Inferior parietal cortex (tissue), 1 donor: ENCODE data around the gene DUT.

Experiments
- DNase-seq: peaks from one replicate; pipeline ENCODE4 v3.0.0-alpha.2; 2016; ENCODE audit errors: extremely low spot score

The DUT gene

DNA sequence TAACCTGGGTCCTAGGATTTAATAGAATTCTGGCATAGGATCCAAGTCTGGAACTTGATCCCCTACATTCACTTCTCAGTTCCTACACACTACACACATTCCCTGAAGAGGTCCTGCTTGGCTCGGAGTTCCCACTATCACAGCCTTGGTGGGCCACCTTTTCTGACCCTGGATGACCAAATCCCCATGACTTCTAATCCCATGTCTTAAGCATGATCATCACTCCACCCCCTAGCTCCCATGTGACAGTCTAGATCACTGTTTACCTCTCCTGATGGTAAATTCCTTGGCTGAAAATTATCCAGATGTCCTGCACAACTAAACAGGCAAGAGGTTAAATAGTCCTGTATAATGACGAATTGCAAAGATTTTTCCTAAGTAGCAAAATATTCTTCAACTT is 40.3 kb downstream of the DUT start:
- no peak for DNase-seq

DNA sequence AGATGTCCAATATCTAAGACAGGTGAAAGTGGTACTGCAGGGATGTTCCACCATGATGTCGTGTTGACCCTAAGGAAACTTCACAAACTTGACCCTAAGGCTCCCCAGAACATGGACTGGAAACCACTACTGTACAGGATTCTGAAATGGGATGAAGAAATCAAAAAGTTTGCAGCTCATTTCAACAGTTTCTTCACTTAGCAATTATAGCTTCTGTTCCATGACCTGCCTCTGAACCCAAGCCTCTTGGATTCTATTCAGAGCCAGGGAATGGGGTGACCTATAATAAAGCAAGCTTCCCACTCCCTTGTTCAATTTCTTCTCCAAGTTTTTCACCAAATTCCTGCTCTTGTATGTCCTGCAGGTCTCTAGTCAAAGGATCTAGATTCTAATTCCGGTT is 40.7 kb downstream of the DUT start:
- no peak for DNase-seq

DNA sequence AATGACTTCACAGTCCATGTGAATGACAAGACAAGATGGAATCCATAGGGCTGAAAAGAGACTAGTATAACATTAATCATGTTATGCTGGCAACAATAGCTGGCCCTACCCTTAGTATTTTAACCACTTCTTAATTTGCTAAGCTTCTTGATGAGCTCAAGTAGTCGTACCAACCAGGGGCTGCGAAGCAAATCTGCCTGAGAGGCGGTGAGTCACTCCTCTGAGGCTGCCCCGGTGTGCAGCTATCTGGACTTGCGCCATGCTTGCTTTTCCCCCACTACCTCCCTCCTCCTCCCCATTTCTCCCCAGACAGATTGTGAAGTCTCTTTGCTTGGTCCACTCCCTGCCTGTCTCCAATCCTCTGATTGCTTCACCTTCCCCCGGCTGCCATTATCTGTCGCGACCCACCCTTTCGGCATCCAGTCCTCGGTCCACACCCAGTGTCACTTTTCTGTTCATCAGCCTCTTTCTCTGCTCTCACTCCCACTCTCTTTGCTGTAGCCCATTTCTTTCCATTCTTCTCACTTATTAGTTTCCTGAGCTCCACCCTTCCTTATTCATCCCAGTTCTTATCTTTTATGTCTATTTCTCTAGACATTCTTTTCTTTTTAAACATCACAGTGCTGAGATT is 42.7 kb downstream of the DUT start:
- no peak for DNase-seq

DNA sequence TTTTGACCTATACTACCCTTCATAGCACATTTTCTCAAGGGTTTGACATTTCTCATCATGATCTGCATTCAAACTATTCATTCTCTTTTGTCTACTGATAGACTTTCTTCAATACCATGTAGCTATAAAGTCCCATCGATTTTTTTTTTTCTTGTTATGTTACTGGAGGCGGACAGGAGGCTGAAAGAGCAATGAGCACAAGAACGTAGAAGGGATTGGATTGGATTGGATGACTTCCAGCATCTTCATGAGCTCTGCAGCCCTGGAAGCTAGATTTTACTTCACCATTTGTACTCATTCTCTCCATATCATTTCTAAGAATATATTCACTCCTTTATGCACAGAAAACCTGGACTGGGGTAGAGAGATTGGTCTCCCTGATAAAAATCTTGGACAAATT is 43.2 kb downstream of the DUT start:
- no peak for DNase-seq

DNA sequence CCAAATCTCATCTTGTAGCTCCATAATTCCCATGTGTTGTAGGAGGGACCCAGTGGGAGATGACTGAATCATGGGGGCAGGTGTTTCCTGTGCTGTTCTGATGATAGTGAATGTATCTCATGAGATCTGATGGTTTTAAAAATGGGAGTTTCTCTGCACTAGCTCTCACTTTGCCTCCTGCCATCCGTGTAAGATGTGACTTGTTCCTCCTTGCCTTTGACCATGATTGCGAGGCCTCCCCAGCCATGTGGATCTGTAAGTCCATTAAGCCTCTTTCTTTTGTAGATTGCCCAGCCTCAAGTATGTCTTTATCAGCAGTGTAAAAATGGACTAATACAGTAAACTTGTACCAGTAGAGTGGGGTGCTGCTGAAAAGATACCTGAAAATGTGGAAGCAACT is 44.5 kb downstream of the DUT start:
- no peak for DNase-seq

DNA sequence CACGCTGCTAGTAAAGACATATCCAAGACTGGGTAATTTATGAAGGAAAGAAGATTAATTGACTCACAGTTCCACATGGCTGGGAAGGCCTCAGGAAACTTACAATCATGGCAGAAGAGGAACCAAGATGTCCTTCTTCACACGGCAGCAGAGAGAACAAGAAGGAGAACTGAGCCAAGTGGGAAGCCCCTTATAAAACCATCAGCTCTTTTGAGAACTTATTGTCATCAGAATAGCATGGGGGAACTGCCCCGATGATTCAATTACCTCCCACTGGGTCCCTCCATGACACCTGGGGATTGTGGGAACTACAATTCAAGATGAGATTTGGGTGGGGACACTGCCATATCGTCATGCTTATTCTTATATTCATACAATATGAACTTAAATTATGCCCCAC is 49.0 kb downstream of the DUT start:
- DNase-seq, result no peak

DNA sequence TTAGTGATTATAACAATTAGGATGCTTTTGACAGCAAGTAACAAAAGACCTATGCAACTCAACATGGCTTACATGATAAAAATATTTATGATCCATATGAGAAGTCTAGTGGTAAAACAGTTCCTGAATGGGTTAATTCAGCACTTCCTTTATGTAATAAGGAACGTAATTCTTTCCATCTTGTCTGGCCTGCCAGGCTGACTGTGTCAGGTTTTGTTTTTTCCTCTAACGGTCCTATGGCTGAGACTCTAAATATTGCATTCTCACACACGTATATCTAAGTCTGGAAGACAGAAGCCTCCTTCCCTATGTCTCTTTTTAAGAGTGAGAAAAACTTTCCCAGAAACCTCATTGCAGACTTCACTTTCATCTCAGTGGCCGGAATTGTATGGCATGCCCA is 50.6 kb downstream of the DUT start:
- DNase-seq, result no peak

DNA sequence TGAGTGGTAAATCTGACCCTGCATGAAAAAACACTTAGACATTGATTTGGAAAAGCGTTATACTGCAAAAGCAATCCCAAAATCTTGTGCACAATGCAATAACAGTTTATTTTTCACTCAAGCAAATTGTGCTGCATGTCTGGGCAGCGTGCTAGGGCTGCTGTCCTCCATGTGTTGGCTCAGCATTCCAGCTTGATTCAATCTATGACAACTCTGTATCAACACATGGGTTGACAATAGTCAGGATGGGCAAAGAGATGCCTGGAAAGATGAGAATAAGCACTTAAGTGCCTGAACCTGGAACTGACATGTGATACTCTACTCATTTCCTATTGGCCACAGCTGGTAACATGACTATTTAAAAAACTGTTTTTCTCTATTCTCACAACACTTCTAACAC is 51.8 kb downstream of the DUT start:
- no peak for DNase-seq

DNA sequence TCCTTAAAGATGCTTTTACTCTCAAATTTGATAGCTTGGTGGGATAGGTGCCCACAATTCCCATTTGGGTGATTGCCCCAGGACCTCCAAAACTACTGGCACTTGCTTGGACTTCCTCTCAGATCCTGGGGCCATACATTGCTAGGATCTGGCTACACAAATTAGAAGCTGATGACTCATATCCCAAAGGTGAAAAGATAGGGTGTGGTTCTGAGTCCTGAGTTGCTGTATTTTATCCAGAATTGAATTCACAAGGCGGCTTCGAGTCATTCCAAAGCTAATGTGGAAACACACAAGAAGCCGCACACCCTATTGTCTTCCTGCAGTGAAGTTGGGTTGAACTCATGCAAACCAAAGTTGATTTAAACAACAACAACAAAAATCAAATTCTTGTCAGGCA is 53.4 kb downstream of the DUT start:
- no peak for DNase-seq

DNA sequence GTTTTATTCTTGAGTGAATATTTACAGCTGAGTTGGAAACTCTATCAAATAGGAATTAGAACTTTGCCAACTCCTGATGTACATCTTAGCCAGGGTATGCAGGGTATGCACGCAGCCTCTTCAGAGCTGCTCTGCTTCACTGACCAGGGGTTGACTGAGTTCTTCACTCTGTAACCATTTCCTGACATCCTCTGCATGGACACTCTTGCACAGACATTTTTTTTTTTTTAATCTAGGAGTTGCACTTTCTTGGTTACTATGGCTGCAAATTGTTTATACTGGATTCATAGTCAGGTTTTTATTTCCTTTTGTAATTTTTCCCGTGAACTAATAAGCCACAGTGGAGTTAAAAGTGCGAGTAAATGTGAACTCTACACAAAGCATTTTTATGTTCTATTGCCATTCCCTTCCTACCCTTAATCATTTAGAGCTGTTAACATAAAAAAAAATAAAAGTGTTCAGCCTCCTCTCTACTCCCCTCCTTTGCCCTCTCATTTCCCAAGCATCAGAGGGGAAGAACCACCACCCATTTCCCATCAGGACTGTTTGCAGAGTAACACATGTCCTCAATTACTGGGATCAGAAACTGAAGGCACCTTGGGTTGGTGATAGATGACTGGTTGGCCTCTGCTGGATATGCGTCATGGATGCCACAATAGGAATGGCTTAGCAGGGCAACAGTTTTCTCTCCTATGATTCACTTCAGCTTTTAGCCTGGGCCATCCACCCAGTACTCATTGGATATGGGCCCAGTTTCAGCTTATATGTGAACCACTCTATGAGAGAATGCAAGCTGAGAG is 54.0 kb downstream of the DUT start:
- DNase-seq, result no peak

DNA sequence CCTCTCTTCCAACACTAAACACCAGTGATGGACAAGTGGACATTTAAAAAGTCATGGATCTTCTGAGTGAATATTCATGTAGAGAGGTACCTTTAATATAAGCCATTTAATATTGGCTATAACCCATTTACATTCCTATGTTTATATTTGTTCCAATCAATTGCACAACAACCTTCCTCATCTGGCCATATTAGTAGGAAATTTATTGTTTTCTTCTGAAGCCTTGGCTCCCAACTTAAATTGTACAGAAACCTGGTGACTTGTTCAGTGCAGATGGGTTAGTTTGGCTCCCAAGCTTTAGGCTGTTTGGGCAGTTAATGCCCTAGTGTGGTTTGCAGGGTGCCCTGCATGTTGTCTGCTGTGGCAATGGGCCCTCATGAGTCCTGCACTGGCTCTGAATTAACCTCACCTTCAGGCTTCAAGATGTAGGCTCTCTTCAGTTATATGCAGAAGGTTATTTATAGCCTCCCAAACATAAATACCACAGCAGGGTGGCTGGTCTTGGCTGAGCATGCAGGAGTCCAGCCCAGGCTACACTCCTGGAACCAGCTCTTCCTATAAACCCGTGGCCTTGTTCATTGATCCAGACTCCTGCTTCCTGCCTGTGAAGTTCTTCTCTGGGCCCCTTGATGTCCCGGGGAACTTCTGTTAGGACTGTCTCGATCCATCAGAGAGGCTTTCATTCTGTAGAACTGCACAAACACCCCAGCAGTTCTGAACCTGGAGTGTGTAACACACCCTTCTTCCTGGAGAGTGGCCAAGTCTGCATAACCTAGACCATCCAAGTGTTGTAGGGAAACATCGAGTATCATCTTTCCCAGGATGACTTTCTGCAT is 57.0 kb downstream of the DUT start:
- no peak for DNase-seq

DNA sequence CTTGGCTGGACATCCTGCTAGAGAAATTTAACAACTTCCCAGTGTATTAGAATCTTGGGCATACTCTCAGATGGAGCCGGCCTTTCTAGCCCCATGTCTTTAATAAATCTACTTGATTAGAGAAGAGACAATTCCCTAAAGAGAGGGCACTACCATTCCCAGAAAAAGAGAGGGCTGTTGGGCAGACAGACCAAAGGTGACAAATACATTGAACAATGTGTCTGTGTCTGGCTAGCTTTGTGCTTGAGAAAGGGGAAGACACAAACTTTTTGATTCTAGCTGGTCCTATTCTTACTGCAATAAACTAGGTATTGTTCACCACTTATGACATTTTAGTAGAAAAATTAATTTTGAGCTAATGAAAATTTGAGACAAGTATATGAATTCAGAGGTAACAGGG is 57.7 kb downstream of the DUT start:
- DNase-seq, result no peak

DNA sequence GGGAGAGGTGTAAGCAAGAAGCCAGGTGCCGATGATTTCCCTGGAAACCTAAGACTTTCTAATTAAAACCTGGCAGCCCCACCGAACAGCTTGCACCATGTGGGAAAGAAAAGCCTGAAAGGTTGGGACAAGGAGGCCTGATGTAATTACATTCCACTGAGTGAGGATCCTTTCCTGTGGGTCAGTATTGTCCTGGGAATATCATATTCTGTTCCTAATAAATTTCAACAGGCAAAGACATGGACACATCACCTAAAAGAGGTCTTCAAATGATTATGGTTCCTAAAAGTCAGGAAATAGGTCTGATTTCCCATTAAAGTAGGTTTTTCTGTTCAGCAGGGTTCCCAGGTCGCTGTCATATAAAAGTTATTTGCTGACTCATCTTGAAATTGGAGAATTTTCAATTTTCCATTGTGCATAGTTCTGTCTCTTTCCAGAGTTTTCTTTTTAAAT is 58.5 kb downstream of the DUT start:
- no peak for DNase-seq

DNA sequence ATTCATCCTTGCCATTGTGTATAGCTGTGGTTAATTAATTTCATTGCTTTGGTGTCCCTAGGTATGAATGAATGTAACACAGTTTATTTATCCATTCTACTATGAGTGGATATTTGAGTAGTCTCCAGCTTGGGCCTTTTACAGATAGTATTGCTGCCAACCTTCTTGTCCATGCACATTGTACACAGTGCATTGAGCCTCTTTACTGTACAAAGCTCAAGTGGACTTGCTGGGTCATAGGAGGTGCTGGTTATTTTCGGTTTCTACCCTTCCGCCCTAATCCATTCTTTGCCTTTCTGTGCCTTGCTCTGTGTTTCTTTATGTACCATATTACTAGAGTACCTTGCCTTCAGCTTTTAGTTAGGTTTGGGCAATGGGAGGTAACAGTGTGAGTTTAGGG is 60.7 kb downstream of the DUT start:
- no peak for DNase-seq

DNA sequence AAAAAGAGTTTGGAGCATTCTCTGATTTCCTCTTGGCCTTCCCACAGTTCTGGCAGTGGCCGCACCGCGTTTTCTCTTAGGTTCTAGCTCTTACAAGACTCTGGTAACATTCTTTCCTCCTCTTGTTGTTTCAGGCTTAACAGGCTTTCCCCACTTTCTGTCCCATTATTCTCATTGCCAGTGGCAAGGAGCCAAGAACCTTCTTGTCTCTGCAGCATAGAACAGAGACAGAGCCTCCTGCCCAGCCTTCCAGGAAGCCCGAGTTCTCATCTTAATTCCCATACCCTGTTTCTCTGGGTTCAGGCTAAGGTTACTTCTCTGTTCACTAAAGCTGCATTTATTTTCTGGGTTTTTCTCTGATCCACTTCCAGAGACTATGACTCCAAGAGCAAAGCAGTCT is 61.1 kb downstream of the DUT start:
- DNase-seq, result no peak
